Frontal cortex (tissue), 4 donors: ENCODE data around the gene SGPL1. TPM values are rescaled to one million over a fixed set of nuclear protein-coding genes. Genes with fewer than 3 reads are reported as not detected.
A peak's percentile ranks its signal among the peaks of the same experiment; 100 is the strongest.
"Not testable (repeated sequence)": the region's sequence is repeated elsewhere in the genome, so short reads cannot be mapped to it uniquely, and the experiment has no call there.

ENCODE experiments used
- DNase-seq, 2 donors: peaks; one replicate each; pipeline ENCODE4 v3.0.0; 2012; ENCODE audit warnings: low spot score in 2 of 2
- FAIRE-seq: peaks from 2 replicates; lab custom pipeline; 2012; peaks lifted over from hg19 to GRCh38; lab: Jason Lieb, UNC
- total RNA-seq: library from RNA; depleted of rRNA; stranded (reverse); fragments of >200 nt; gene quantifications from one replicate; pipeline ENCODE4 v1.2.3, GENCODE V29; 2014
- donor health status: control.
- donor health status: control.
- donor health status: control.

Gene SGPL1
- total RNA-seq, 1 donor from 2014 or later, result 40.4 TPM

GRCh38 chr10:70913191-70913892 lies 97.6 kb downstream of the SGPL1 start:
- FAIRE-seq (no peak), DNase-seq (no peak)

DNA sequence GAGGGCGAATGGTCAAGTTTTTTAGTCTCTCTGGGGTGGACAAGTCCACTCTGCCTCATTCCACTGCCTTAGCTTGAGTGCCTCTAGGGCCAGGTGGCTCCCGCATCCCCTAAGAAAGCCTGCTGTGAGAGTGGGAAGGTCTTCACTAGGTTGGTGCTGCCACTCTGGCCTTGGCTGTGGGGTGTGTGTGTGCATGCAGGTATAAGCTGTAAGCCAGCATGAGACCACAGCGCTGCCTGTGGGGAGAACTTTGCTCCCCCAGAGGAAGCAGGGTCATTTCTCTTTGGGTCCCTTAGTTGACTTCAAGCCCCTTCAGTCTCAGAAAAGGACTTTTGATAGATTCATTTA lies 98.1 kb downstream of the SGPL1 start:
- DNase-seq (no peak), FAIRE-seq (no peak)

DNA sequence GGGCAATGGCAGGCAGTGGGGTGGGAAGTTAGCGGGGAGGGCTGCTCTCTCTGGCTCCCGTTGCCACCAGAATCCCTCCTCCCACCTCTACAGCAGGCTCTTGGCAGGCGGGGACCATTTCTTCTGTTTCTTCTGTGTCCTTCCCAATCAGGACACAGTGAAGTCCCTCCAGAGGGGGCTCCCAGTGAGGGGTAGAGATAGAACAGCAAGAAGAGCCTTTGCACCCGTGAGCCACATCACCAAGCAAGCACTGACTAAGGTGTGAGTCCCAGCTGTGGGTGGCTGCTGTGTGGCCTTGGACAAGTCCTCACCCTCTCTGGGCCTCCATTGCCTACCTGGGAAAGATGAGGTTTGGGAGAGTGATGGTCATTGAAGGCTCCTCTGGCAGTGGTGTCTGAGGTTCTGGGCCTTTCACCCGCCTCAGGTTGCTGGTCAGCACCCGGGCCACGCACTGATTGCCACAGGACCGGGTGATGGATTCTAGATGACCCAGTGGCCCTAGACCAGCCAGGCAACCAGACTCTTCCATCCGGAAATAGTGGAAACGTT lies 98.6 kb downstream of the SGPL1 start:
- FAIRE-seq (no peak), DNase-seq (no peak)

DNA sequence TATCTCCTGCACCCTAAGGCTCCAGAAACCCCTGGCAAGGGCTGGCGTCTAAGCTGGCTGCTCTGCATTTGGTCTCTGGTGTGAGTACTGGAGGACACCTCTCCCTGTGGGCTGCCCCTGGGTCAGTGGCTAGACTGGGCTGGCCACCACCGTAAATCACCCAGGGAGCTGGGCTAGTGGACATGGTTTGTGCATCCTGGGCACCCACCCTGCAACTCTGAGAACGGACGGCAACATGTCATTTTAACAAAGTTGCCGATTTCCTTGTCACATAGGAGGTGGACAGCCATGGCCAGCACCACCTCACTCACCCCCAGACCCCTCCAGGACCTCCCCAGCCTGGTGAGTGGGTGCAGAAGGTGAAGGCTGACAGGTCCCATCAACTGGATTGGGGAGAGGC lies 99.5 kb downstream of the SGPL1 start:
- DNase-seq, result no peak
- no peak for FAIRE-seq

- FAIRE-seq, result no peak
- no peak for DNase-seq
Measured at GRCh38 chr10:70915806-70916205, 100.1 kb downstream of the SGPL1 start.

DNA sequence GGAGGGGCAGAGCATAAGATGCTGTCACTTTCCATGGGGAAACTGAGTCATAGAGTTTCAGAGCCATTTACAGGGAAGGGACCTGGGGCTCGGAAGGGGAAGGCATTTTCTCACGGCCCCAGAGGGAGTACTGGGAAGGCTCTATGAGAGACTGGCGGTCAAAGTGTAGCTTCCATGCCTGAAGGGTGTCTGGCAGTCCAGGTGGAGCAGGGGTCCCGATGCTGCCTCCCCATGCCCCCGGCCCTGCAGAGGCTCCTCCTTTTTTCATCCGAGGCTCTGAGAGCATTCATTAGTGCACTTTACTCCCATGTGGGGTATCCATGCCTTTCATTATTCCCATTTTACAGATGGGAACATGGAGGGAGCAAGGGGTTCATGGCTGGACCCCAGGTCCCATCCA lies 100.5 kb downstream of the SGPL1 start:
- DNase-seq (no peak), FAIRE-seq (no peak)

- no peak for DNase-seq
- FAIRE-seq, result no peak
Measured at GRCh38 chr10:70917226-70917625, 101.5 kb downstream of the SGPL1 start.

- FAIRE-seq, result no peak
- no peak for DNase-seq
Measured at GRCh38 chr10:70917635-70918034, 101.9 kb downstream of the SGPL1 start.

DNA sequence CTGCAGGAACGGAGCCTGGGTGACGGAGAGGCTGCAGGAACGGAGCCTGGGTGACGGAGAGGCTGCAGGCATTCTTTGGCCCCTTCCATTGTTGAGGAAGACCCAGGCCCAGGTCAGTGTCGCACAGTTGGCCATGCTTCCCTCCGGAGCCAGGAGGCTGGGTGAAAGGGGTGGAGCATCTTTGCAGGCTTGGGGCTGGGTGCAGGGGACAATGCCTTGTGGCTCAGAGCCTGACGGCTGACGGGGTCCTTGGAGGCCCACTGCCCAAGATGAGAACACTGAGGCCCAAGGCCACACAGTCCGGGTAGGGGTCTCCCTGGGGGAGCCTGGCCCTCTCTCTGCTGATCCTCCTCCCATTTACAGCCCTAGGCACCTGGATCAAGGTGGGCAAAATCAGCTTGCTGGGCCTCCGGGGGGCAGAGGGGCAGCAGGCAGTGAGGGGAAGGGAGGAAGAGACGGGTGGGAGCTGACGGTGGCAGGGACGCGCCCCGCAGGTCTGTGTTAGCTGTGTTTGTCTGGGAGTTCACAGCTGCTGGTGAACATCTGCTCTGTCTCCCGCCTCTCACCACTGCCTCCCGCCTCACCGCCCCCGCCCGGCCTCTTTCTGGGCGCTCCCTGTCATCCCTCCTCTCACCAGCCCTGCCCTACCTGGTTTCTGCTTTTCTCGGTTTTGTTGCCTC lies 103.2 kb downstream of the SGPL1 start:
- FAIRE-seq, result no peak
- peak in 1 of 2 donors; percentile 52 for DNase-seq

GRCh38 chr10:70919906-70920305 lies 104.2 kb downstream of the SGPL1 start:
- DNase-seq, FAIRE-seq: not testable (repeated sequence)

- DNase-seq (no peak), FAIRE-seq (no peak)
Measured at GRCh38 chr10:70920519-70920918, 104.8 kb downstream of the SGPL1 start.

GRCh38 chr10:70921285-70921684 lies 105.5 kb downstream of the SGPL1 start:
- no peak for FAIRE-seq
- no peak for DNase-seq

- DNase-seq (no peak), FAIRE-seq (no peak)
Measured at GRCh38 chr10:70923696-70924095, 107.9 kb downstream of the SGPL1 start.

DNA sequence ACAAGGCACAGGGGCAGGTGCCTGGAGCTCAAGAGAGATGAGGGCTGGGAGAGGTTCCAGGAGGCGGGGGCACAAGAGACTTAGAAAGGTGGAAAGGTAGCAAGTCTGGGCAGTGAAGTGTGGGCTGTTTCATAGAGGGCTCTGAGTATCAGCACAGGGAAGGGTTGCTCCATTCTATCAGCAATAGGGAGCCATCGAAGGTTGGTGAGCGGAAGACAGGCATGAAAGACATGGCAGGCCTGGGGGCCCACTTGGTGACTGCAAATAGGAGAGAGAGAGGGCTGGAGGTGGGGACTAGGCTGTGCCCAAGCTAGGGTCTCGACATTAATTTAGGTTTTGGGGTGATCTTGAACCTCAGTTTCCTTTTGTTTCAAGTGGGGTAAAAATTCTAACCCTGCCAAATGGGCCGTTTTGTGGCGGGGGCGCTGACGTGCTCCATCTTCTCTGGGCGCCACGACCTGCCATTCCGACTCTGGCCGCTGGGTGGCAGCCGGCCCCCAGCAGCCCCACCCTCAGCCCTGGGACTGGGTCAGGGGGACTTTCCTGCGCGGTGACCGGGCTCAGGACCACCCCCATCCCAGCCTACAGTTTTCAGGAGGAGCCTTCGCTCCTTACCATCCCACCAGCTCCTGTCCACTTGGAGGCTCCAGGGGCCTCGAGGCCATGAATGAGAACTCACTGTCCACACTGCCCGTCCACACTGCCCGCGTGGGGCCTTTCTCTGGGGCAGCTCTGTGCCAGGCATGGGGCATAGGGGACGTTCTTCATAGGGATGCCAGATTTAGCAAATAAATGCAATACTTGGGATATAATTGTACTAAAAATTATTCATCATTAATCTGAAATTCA lies 109.9 kb downstream of the SGPL1 start:
- no peak for FAIRE-seq
- DNase-seq, result peak; percentile 41 to 70

DNA sequence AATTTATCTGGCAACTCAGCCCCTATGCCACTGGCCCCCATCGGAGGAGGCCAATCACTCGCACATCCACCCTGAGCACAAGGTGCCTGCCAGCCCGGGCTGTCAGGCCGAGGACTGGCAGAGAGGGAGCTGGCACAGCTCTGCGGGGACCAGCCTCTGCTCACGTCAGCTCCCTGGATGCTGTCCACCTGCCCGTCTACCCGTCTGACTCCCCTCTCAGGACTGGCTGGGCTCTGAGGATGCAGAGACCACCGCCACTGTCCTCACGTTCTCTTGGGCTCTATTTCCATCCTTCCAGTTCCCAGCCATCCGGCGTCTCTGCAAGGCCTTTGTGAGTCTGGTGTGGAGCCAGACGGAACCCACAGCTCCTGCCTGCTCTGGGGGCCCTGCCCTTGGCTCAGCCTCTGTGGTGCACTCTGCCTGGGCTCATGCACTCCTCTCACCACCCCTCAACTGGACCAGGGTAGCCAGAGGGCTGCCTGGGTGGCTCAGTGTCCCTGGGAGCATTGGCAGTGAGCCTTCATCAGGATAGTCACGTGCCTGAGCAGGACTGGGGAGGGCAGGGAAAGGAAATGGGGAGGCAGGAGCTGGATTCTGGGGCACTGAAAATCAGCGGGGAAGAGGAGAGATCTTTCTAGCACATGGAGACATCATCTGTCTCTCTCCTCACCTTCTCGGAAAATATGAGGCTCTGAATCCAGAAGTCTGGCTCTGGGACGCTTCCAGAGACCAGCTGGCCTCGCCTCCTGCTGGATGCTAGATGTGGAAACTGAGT lies 110.7 kb downstream of the SGPL1 start:
- FAIRE-seq, result no peak

GRCh38 chr10:70927189-70927943 lies 111.6 kb downstream of the SGPL1 start:
- FAIRE-seq (no peak), DNase-seq (no peak)

More for the DNA sequence above, 110.7 kb downstream of the SGPL1 start:
- no peak for DNase-seq

DNA sequence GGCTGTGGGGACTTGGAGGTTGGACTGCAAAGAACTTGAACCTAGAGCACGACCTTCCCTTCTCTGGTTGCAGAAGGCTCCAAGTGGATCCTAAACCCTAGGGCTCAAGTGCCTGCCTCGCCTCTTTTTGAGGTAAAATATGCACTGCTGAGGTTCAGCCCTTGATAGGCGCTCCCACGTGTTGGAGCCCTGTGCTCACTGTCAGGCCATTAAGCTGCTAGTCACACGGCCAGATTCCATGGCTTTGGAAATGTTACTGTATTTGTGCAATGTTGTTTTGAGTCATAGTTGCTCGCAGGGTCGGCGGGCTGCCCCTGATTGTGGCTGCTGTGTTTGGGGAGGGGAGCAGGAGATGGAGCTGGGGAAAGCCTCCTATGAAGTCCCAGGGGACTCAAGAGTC lies 112.4 kb downstream of the SGPL1 start:
- DNase-seq, result no peak
- FAIRE-seq, result no peak

GRCh38 chr10:70930263-70931000 lies 114.7 kb downstream of the SGPL1 start:
- FAIRE-seq (no peak), DNase-seq (no peak)
